ENCODE results near the gene SUMO4.

GRCh38 chr6:149428606-149429005, 28.5 kb downstream of the SUMO4 start:
- no peak for TF ChIP-seq NR2F2 (IDR thresholded peaks at IDR 0.05)
- TF ChIP-seq, protein P1, sequence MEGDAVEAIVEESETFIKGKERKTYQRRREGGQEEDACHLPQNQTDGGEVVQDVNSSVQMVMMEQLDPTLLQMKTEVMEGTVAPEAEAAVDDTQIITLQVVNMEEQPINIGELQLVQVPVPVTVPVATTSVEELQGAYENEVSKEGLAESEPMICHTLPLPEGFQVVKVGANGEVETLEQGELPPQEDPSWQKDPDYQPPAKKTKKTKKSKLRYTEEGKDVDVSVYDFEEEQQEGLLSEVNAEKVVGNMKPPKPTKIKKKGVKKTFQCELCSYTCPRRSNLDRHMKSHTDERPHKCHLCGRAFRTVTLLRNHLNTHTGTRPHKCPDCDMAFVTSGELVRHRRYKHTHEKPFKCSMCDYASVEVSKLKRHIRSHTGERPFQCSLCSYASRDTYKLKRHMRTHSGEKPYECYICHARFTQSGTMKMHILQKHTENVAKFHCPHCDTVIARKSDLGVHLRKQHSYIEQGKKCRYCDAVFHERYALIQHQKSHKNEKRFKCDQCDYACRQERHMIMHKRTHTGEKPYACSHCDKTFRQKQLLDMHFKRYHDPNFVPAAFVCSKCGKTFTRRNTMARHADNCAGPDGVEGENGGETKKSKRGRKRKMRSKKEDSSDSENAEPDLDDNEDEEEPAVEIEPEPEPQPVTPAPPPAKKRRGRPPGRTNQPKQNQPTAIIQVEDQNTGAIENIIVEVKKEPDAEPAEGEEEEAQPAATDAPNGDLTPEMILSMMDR (IDR thresholded peaks at IDR 0.05; ENCODE audit: low read depth, low read length, missing input control): no peak
- TF ChIP-seq YY1 (IDR thresholded peaks at IDR 0.05): no peak
- no peak for TF ChIP-seq HNF4G (IDR thresholded peaks at IDR 0.05)
- TF ChIP-seq SP1 (IDR thresholded peaks at IDR 0.05): no peak
